Spinal cord (tissue), 10 donors: ENCODE data around the gene IGSF3. TPM values are rescaled to one million over a fixed set of nuclear protein-coding genes. Genes with fewer than 3 reads are reported as not detected.
"Not testable (repeated sequence)": the region's sequence is repeated elsewhere in the genome, so short reads cannot be mapped to it uniquely, and the experiment has no call there.

Experiments used
- DNase-seq, 6 donors: peaks; one replicate each; pipeline versions ENCODE4 v3.0.0 to v3.0.0-alpha.2; 2013 to 2015; ENCODE audit warnings: low spot score in 6 of 6, low read depth in 4 of 6
- H3K27ac ChIP-seq: one replicate; pipeline ENCODE4 v1.5.1; 2013; ENCODE audit warnings: low read depth, low read length, control low read depth
- H3K27me3 ChIP-seq: one replicate; pipeline ENCODE4 v1.6.1; 2013; ENCODE audit warnings: low read length; ENCODE audit not compliant: control insufficient read depth, insufficient read depth
- H3K36me3 ChIP-seq: one replicate; pipeline ENCODE4 v1.6.1; 2013; ENCODE audit warnings: low read length; ENCODE audit not compliant: control insufficient read depth, insufficient read depth
- H3K4me1 ChIP-seq: one replicate; pipeline ENCODE4 v1.6.1; 2013; ENCODE audit warnings: low read length; ENCODE audit not compliant: control insufficient read depth, insufficient read depth
- H3K4me3 ChIP-seq: one replicate; pipeline ENCODE4 v1.5.1; 2013; ENCODE audit warnings: low read depth, low read length, control low read depth
- H3K9me3 ChIP-seq: one replicate; pipeline ENCODE4 v1.6.1; 2013; ENCODE audit warnings: low read length; ENCODE audit not compliant: control insufficient read depth, insufficient read depth
- WGBS: methylation state at CpG from one replicate; pipeline ENCODE4 v1.1.5; 2013; ENCODE audit warnings: missing lambda C conversion rate; ENCODE audit not compliant: insufficient coverage; 5-methylcytosine and 5-hydroxymethylcytosine counted together
- polyA plus RNA-seq, 2 donors: library from polyadenylated mRNA; unstranded; fragments of 120-200 nt; gene quantifications; one replicate each; pipeline ENCODE4 v1.2.1, GENCODE V29; 2013; ENCODE audit not compliant: insufficient read length in 2 of 2
- total RNA-seq, 2 donors: library from RNA; depleted of rRNA in 1 of 2; stranded (reverse); fragments of 120-200 nt in 1 of 2; fragments of >200 nt in 1 of 2; gene quantifications; one replicate each; pipeline versions ENCODE4 v1.2.3 to v1.2.4, GENCODE V29; 2013 to 2014
- donor health status: healthy.

Gene IGSF3
- total and polyA plus RNA-seq, 4 donors = 25.7 to 52.4 (median 45.3) TPM

DNA sequence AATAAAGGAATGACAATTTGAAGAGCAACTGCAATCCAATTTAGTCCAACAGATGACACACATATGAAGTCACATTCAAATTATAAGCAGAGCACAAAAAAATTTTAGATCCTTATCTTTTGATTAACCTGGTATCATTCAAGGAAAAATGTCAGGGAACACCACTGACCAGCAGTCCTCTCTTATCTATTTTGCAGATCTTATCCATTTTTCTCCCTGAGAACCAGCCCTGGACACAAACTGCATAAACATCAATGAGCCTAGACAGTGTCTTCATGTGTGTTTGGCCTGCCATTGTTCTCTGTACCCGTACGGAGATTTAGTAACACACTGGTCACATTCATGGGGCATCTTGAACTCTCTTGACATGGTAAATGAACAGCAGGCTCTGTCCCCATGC, 14.9 kb downstream of the IGSF3 start:
- not testable (repeated sequence) for H3K27ac ChIP-seq

GRCh38 chr1:116650781-116651180, 16.8 kb downstream of the IGSF3 start:
- not testable (repeated sequence) for H3K27ac ChIP-seq

More for the DNA sequence above, 14.9 kb downstream of the IGSF3 start:
- not testable (repeated sequence) for H3K4me1 ChIP-seq, H3K36me3 ChIP-seq, H3K4me3 ChIP-seq, H3K27me3 ChIP-seq, H3K9me3 ChIP-seq
- WGBS = 29% methylated on average over 2 of the region's 2 CpGs
- DNase-seq = peak in 1 of 6 donors; percentile 49

DNA sequence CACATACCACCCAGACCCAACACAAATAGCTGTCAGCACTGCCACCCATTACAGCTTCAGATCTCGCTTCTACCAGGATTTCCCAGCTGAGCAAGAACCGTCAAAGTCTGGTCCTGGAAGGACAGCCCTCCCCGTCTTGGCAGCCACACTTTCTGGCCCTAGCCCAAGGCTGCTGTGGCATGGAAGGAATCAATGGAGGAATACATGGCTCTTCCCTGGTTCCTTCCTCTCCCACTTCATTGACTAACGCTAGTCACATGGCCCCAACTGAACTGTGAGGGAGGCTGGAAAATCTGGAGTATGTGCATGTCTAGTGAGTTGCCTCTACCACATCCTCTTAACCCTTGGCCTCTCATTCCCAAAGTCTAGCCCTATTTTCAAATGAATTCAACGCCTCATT, 18.5 kb downstream of the IGSF3 start:
- not testable (repeated sequence) for DNase-seq, H3K27me3 ChIP-seq, H3K27ac ChIP-seq, H3K36me3 ChIP-seq, H3K4me3 ChIP-seq, H3K9me3 ChIP-seq
- peaks cover 22% of the 10 kb centered on the region for H3K4me1 ChIP-seq
- 83% methylated on average over 2 of the region's 5 CpGs for WGBS

More at GRCh38 chr1:116650781-116651180, 16.8 kb downstream of the IGSF3 start:
- WGBS = 57% methylated on average over 1 of the region's 3 CpGs
- not testable (repeated sequence) for H3K36me3 ChIP-seq, DNase-seq, H3K4me3 ChIP-seq, H3K9me3 ChIP-seq, H3K27me3 ChIP-seq
- peaks cover 21% of the 10 kb centered on the region for H3K4me1 ChIP-seq

DNA sequence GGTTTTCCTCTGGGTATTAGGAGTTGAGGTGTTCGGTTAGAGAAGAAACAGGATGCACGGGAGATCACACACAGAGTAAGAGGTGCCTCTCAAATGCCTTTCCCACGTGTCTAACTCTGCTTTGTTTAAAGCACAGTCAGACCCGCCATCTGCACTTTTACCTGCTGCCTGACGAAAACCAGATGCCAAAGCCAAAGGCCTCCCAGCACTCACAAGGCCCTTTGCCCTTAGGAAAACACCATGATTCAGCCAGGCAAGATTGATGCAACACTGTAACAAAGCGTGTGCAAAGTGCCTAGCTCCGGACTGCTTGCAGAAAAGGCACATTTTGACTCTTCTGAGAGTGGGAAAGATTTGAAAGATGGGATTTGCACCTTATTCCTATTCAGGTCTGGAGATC, 19.2 kb downstream of the IGSF3 start:
- H3K27me3 ChIP-seq, H3K36me3 ChIP-seq, DNase-seq, H3K4me3 ChIP-seq, H3K27ac ChIP-seq, H3K9me3 ChIP-seq: not testable (repeated sequence)
- peaks cover 25% of the 10 kb centered on the region for H3K4me1 ChIP-seq
- WGBS = 70% methylated on average over 5 of the region's 7 CpGs

DNA sequence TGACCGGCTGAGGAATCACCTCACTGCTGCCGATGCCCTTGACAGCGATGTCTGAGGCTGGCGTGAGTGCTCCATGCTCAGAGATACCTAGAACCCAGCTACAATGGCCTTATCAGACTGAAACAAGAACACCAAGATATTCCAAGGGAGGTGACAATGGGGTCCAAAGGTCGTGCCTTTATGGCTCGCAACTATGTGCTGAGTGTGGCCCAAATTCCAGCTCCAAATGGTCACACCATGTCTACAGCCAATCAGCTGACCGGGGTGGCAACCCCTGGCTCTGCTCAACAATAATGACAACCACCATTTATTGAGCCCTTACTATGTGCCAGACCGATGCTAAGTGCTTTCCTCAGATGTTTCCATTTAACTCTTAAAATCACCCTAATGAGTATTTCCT, 20.3 kb downstream of the IGSF3 start:
- not testable (repeated sequence) for H3K4me3 ChIP-seq, H3K36me3 ChIP-seq, H3K27me3 ChIP-seq, H3K9me3 ChIP-seq, DNase-seq, H3K27ac ChIP-seq
- H3K4me1 ChIP-seq = peaks cover 33% of the 10 kb centered on the region
- 85% methylated on average over 4 of the region's 8 CpGs for WGBS

DNA sequence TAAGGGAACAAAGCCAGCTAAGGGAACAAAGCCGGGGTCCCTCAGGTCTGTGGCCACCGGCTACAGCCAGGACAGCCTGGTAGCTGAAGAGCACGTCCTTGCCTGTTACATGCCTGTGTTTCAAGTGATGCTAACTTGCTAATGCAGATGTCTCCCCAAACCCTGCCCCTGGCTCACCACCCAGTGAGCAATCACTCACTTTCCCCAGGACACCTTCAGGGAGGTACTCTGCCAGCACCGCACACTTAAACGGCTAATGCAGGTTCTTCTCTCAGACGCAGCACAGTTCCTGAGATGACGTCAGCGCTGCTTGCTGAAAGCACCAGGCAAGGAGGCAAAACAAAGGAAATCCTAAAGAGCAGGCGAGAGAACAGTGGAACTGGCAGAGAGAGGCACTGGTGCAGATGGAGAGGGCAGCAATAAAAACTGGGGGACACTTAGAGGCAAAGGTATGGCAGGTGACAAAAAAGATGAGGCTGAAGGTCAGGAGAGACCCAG, 20.8 kb downstream of the IGSF3 start:
- WGBS = 15% methylated on average over 9 of the region's 9 CpGs
- not testable (repeated sequence) for H3K36me3 ChIP-seq, H3K4me3 ChIP-seq, H3K27me3 ChIP-seq, H3K27ac ChIP-seq, H3K9me3 ChIP-seq
- DNase-seq = peak in 2 of 6 donors; percentile 87 to 95
- H3K4me1 ChIP-seq = peaks cover 34% of the 10 kb centered on the region

DNA sequence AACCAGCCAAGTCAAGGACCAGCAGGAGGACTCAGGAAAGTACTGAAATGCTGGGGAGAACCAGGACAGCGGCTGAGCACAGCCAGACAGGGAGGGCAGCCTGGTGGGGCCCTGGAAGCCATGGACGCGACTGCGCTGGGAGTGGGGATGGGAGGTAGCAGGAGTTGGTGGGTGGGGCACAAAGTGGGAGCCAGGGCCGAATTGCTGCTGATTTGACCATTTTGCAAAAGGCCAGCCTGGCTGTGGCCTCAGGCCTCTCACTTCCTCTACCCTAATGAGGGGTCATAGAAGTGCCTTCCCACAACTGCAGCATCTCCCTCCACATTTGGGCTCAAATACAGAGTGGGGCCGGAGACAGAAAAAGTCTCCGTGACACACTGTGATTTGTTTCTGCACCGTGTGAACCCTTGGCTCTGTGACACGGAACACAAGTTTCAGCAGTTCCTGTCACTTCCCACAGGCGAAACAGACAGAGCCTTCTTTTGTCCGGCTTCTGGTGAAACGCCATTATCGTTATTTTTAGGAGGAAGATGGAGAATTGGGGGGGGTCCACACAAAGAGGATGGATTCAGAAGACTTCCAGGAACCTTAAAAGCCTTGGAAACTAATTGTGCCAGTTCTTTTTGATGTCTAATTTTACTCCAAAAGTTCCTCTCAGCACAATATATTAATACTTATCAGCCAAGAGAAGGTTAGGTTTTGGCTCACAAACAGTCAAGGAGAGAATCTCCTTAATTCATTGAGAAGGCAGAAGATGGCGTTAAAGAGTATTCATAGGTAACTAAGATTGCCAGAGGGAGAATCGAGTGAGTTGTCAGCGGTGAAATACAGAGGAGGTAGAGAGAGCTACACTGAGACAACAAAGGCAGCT, 21.5 kb downstream of the IGSF3 start:
- H3K4me1 ChIP-seq = peaks cover 34% of the 10 kb centered on the region
- DNase-seq = peak in 2 of 6 donors; percentile 50 to 85
- H3K36me3 ChIP-seq, H3K27ac ChIP-seq, H3K4me3 ChIP-seq, H3K27me3 ChIP-seq, H3K9me3 ChIP-seq: not testable (repeated sequence)
- 34% methylated on average over 11 of the region's 16 CpGs for WGBS

DNA sequence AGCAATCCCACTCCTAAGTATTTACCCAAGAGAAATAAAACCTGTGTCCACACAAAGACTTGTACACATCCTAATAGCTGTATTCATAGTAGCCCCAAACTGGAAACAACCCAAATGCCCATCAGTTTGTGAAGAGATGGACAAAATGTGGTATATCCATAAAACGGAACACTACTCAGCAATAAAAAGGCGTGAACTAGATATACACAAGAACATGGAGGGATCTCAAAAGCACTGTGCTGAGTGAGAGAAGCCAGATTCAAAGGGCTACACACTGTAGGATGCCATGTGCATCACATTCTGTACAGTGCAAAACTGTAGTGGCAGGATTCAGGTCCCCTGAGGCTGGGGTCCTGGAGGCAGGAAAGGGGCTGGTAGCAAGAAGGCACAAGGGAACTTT, 22.5 kb downstream of the IGSF3 start:
- no CpG with 5 or more reads among the region's 2 CpGs for WGBS
- not testable (repeated sequence) for DNase-seq

GRCh38 chr1:116644096-116644495, 23.4 kb downstream of the IGSF3 start:
- DNase-seq = peak in 1 of 6 donors; percentile 58
- H3K27ac ChIP-seq, H3K27me3 ChIP-seq, H3K9me3 ChIP-seq, H3K36me3 ChIP-seq, H3K4me3 ChIP-seq: not testable (repeated sequence)
- 49% methylated on average over 4 of the region's 5 CpGs for WGBS
- H3K4me1 ChIP-seq = peaks cover 34% of the 10 kb centered on the region

More for the DNA sequence above, 22.5 kb downstream of the IGSF3 start:
- not testable (repeated sequence) for H3K4me3 ChIP-seq, H3K36me3 ChIP-seq, H3K9me3 ChIP-seq, H3K27me3 ChIP-seq, H3K27ac ChIP-seq
- peaks cover 34% of the 10 kb centered on the region for H3K4me1 ChIP-seq

- H3K4me1 ChIP-seq = peaks cover 32% of the 10 kb centered on the region
- H3K27me3 ChIP-seq, H3K27ac ChIP-seq, H3K9me3 ChIP-seq, H3K36me3 ChIP-seq, H3K4me3 ChIP-seq, DNase-seq: not testable (repeated sequence)
- 66% methylated on average over 7 of the region's 12 CpGs for WGBS
Measured at GRCh38 chr1:116643281-116643751, 24.2 kb downstream of the IGSF3 start.
